ENCODE results near the gene RNF225.

RNF225 gene

DNA sequence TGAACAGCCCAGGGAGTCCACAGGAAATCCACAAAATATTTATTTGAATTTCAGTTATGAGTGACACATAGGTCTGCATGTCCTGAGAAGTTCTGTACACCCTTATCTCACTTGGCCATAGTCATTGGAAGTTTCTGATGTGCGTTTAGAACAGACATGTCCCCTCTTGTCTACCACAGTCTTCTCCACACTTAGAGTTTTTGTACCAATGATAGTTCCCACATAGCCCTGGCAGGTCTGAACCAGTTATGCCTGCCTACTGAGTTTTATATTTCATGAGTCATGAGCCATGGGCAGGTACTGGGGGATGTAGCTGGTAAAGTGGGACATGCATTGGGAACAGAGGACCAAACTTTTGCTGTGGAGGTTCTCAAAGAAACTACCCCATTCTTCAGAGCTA lies 33.2 kb downstream of the RNF225 start:
- no peak for DNase-seq
- Histone ChIP-seq H3K9me3 (replicated peaks; ENCODE audit: insufficient read depth, low read length) (no peaks in the 10 kb centered on the region), H3K9ac (ENCODE audit: low read length) (no peak overlapping the region)

DNA sequence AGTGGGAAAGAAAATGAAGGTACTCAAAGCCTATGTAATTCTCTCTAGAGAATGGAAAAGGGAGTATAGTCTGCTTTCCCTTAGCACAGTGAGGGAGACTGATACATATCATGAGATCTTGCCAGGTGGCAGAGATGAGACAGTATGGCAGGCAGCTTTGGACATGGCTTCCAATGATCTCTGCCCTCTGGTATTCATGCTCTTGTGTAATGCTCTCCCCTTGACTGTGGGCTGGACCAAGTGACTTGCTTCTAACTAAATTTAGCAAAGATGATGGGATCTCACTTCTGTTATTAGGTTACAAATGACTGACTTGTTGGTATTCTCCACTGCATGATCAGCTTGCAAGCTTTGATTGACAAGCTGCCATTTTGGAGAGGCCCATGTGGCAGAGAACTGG lies 34.3 kb downstream of the RNF225 start:
- no peaks in the 10 kb centered on the region for H4K20me1 ChIP-seq (ENCODE audit: insufficient read depth, low read length)
- no peak overlapping the region for H3K4me2 ChIP-seq (ENCODE audit: low read depth, low read length)
- H3K9ac ChIP-seq (ENCODE audit: low read length), result no peak overlapping the region
- no peak overlapping the region for H3K4me3 ChIP-seq (ENCODE audit: low read length)
- H3K36me3 ChIP-seq (replicated peaks; ENCODE audit: insufficient read depth, low read length), result no peaks in the 10 kb centered on the region
- no peak overlapping the region for H2AFZ ChIP-seq (ENCODE audit: low read length)
- H3K27ac ChIP-seq (ENCODE audit: low read length), result no peak overlapping the region
- no peaks in the 10 kb centered on the region for H3K79me2 ChIP-seq (ENCODE audit: low read length)
- H3K4me1 ChIP-seq (ENCODE audit: low read length), result no peaks in the 10 kb centered on the region
- TF ChIP-seq EZH2 (optimal IDR thresholded peaks at IDR 0.05; ENCODE audit: low read depth, low read length), result no peak
- TF ChIP-seq, protein P1, sequence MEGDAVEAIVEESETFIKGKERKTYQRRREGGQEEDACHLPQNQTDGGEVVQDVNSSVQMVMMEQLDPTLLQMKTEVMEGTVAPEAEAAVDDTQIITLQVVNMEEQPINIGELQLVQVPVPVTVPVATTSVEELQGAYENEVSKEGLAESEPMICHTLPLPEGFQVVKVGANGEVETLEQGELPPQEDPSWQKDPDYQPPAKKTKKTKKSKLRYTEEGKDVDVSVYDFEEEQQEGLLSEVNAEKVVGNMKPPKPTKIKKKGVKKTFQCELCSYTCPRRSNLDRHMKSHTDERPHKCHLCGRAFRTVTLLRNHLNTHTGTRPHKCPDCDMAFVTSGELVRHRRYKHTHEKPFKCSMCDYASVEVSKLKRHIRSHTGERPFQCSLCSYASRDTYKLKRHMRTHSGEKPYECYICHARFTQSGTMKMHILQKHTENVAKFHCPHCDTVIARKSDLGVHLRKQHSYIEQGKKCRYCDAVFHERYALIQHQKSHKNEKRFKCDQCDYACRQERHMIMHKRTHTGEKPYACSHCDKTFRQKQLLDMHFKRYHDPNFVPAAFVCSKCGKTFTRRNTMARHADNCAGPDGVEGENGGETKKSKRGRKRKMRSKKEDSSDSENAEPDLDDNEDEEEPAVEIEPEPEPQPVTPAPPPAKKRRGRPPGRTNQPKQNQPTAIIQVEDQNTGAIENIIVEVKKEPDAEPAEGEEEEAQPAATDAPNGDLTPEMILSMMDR (IDR thresholded peaks at IDR 0.05; ENCODE audit: low read length), result no peak
- TF ChIP-seq EZH2phosphoT487 (IDR thresholded peaks at IDR 0.05; ENCODE audit: low read length), result no peak
- H3F3A ChIP-seq (ENCODE audit: insufficient read depth, low read length), result no peaks in the 10 kb centered on the region
- DNase-seq, result no peak
- no peaks in the 10 kb centered on the region for H3K9me3 ChIP-seq (replicated peaks; ENCODE audit: insufficient read depth, low read length)
- no peaks in the 10 kb centered on the region for H3K27me3 ChIP-seq (replicated peaks; ENCODE audit: insufficient read depth, low read length)
- H3K9me2 ChIP-seq (replicated peaks; ENCODE audit: insufficient read depth, low read length), result no peaks in the 10 kb centered on the region

More for the DNA sequence above, 33.2 kb downstream of the RNF225 start:
- no peaks in the 10 kb centered on the region for H3K36me3 ChIP-seq (replicated peaks; ENCODE audit: insufficient read depth, low read length)
- no peaks in the 10 kb centered on the region for H3F3A ChIP-seq (ENCODE audit: insufficient read depth, low read length)
- no peaks in the 10 kb centered on the region for H3K4me1 ChIP-seq (ENCODE audit: low read length)
- H3K9me2 ChIP-seq (replicated peaks; ENCODE audit: insufficient read depth, low read length), result no peaks in the 10 kb centered on the region
- no peaks in the 10 kb centered on the region for H4K20me1 ChIP-seq (ENCODE audit: insufficient read depth, low read length)
- no peaks in the 10 kb centered on the region for H3K27me3 ChIP-seq (replicated peaks; ENCODE audit: insufficient read depth, low read length)
- no peak overlapping the region for H3K27ac ChIP-seq (ENCODE audit: low read length)
- no peak overlapping the region for H3K4me2 ChIP-seq (ENCODE audit: low read depth, low read length)
- no peak overlapping the region for H2AFZ ChIP-seq (ENCODE audit: low read length)
- TF ChIP-seq, protein P1 (IDR thresholded peaks at IDR 0.05; ENCODE audit: low read length), result no peak
- TF ChIP-seq EZH2phosphoT487 (IDR thresholded peaks at IDR 0.05; ENCODE audit: low read length) (no peak), EZH2 (optimal IDR thresholded peaks at IDR 0.05; ENCODE audit: low read depth, low read length) (no peak)
- H3K4me3 ChIP-seq (ENCODE audit: low read length), result no peak overlapping the region
- no peaks in the 10 kb centered on the region for H3K79me2 ChIP-seq (ENCODE audit: low read length)

DNA sequence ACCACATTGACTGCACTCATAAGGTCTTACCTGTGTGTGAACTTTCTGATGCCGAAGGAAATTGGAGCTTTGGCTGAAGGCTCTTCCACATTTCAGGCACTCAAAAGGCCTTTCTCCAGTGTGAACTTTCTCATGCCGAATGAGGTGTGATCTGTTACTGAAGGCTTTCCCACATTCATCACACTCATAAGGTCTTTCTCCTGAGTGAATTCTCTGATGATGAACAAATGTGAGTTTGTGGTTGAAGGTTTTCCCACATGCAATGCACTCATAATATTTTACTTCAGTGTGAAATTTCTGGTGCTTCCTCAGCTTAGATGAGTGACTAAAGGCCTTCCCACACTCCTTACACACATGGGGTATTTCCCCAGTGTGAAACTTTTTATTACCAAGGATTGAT lies 38.8 kb downstream of the RNF225 start:
- H3K27ac ChIP-seq (ENCODE audit: low read length), result no peak overlapping the region
- no peak overlapping the region for H3K4me2 ChIP-seq (ENCODE audit: low read depth, low read length)
- no peaks in the 10 kb centered on the region for H3K36me3 ChIP-seq (replicated peaks; ENCODE audit: insufficient read depth, low read length)
- TF ChIP-seq EZH2phosphoT487 (IDR thresholded peaks at IDR 0.05; ENCODE audit: low read length) (no peak), EZH2 (optimal IDR thresholded peaks at IDR 0.05; ENCODE audit: low read depth, low read length) (no peak)
- TF ChIP-seq, protein P1 (IDR thresholded peaks at IDR 0.05; ENCODE audit: low read length), result no peak
- H3K4me1 ChIP-seq (ENCODE audit: low read length), result no peaks in the 10 kb centered on the region
- no peaks in the 10 kb centered on the region for H3F3A ChIP-seq (ENCODE audit: insufficient read depth, low read length)
- no peak overlapping the region for H3K9ac ChIP-seq (ENCODE audit: low read length)
- H2AFZ ChIP-seq (ENCODE audit: low read length), result no peak overlapping the region
- H3K27me3 ChIP-seq (replicated peaks; ENCODE audit: insufficient read depth, low read length), result no peaks in the 10 kb centered on the region
- no peaks in the 10 kb centered on the region for H4K20me1 ChIP-seq (ENCODE audit: insufficient read depth, low read length)
- no peaks in the 10 kb centered on the region for H3K79me2 ChIP-seq (ENCODE audit: low read length)
- H3K9me2 ChIP-seq (replicated peaks; ENCODE audit: insufficient read depth, low read length), result no peaks in the 10 kb centered on the region
- no peak for DNase-seq
- H3K9me3 ChIP-seq (replicated peaks; ENCODE audit: insufficient read depth, low read length), result no peaks in the 10 kb centered on the region
- H3K4me3 ChIP-seq (ENCODE audit: low read length), result no peak overlapping the region
